Ectodermal cell (in vitro differentiated cells): Measurements from ENCODE around the gene OTOG. TPM values are rescaled to one million over a fixed set of nuclear protein-coding genes. Genes with fewer than 3 reads are reported as not detected.

Experiments used
- H3K27ac ChIP-seq: 2 replicates; pipeline ENCODE4 v1.7.0; 2013; ENCODE audit warnings: mild to moderate bottlenecking, low read depth, low read length; ENCODE audit not compliant: insufficient read depth, poor library complexity, severe bottlenecking
- H3K27me3 ChIP-seq: 2 replicates; pipeline ENCODE4 v1.7.0; 2013; ENCODE audit warnings: mild to moderate bottlenecking, low read length; ENCODE audit not compliant: insufficient read depth, control insufficient read depth, poor library complexity, severe bottlenecking
- H3K36me3 ChIP-seq: one replicate; pipeline ENCODE4 v1.7.0; 2013; ENCODE audit warnings: low read length; ENCODE audit not compliant: control insufficient read depth, insufficient read depth
- H3K4me1 ChIP-seq: one replicate; pipeline ENCODE4 v1.7.0; 2013; ENCODE audit warnings: low read length; ENCODE audit not compliant: control insufficient read depth, insufficient read depth
- H3K4me3 ChIP-seq: 2 replicates; pipeline ENCODE4 v1.7.0; 2013; ENCODE audit warnings: low read depth, low read length, control low read depth; ENCODE audit not compliant: insufficient read depth
- H3K9me3 ChIP-seq: 2 replicates; pipeline ENCODE4 v1.7.0; 2013; ENCODE audit warnings: mild to moderate bottlenecking, low read length, moderate library complexity; ENCODE audit not compliant: control insufficient read depth
- WGBS, 2 experiments: methylation state at CpG; one replicate each; pipeline ENCODE4 v1.1.7; 2013; ENCODE audit warnings: missing lambda C conversion rate in 2 of 2; 5-methylcytosine and 5-hydroxymethylcytosine counted together
- polyA plus RNA-seq, 4 experiments: library from polyadenylated mRNA; stranded (reverse); fragments of 50-300 nt; gene quantifications; one replicate each; pipeline ENCODE4 v1.2.3, GENCODE V29; 2013

The OTOG gene, protein sequence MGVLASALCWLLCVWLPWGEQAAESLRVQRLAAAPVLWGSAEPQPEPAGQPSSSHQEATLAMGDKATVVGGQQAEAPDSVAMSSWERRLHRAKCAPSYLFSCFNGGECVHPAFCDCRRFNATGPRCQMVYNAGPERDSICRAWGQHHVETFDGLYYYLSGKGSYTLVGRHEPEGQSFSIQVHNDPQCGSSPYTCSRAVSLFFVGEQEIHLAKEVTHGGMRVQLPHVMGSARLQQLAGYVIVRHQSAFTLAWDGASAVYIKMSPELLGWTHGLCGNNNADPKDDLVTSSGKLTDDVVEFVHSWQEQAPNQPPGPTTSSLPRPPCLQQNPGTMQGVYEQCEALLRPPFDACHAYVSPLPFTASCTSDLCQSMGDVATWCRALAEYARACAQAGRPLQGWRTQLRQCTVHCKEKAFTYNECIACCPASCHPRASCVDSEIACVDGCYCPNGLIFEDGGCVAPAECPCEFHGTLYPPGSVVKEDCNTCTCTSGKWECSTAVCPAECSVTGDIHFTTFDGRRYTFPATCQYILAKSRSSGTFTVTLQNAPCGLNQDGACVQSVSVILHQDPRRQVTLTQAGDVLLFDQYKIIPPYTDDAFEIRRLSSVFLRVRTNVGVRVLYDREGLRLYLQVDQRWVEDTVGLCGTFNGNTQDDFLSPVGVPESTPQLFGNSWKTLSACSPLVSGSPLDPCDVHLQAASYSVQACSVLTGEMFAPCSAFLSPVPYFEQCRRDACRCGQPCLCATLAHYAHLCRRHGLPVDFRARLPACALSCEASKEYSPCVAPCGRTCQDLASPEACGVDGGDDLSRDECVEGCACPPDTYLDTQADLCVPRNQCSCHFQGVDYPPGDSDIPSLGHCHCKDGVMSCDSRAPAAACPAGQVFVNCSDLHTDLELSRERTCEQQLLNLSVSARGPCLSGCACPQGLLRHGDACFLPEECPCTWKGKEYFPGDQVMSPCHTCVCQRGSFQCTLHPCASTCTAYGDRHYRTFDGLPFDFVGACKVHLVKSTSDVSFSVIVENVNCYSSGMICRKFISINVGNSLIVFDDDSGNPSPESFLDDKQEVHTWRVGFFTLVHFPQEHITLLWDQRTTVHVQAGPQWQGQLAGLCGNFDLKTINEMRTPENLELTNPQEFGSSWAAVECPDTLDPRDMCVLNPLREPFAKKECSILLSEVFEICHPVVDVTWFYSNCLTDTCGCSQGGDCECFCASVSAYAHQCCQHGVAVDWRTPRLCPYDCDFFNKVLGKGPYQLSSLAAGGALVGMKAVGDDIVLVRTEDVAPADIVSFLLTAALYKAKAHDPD (N-terminal part only)
- 1.1 TPM for polyA plus RNA-seq (2013, experiment 1 of 4)
- polyA plus RNA-seq (2013, experiment 2 of 4) = 1.1 TPM
- polyA plus RNA-seq (2013, experiment 3 of 4) = 1.1 TPM
- polyA plus RNA-seq (2013, experiment 4 of 4) = 0.28 TPM

- Histone ChIP-seq H3K9me3 (no peaks in the 10 kb centered on the region), H3K36me3 (no peaks in the 10 kb centered on the region), H3K27me3 (peaks cover 24% of the 10 kb centered on the region), H3K4me3 (peak within 1 kb of the TSS; percentile 35), H3K4me1 (peaks cover 10% of the 10 kb centered on the region), H3K27ac (no peak within 1 kb of the TSS)
- WGBS, 2 experiments = 11% methylated on average over 20 of the region's 20 CpGs
Observed at GRCh38 chr11:17547051-17547577, at the start of gene OTOG. Gene OTOG (plus strand): TSS chr11:17547259. CDS start chr11:17547373, 114 bp downstream.

DNA sequence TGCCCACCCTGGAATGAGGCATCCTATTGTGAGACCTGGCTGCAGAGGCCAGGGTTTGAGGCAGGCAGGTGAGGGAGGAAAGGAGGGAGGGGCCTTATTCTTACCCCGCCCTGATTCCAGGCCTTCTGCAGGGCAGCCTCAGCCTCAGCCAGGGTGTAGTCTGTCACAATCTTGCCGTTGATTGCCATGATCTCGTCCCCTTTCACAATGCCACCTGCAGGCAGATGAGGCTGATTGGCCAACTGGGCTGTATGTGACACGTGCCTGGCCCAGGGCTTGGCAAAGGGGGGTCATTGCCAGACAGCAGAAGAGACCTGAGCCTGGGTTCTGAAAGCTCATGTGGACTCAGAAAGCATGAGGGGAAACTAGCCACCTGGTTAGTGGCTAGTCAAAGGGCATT, 49.0 kb upstream of the OTOG start:
- H3K27ac ChIP-seq = no peak overlapping the region
- WGBS, 2 experiments = 52 to 59% methylated on average over 4 of the region's 4 CpGs
- H3K4me1 ChIP-seq = no peaks in the 10 kb centered on the region
- no peak overlapping the region for H3K4me3 ChIP-seq
- H3K36me3 ChIP-seq = no peaks in the 10 kb centered on the region
- H3K27me3 ChIP-seq = no peaks in the 10 kb centered on the region
- no peaks in the 10 kb centered on the region for H3K9me3 ChIP-seq

DNA sequence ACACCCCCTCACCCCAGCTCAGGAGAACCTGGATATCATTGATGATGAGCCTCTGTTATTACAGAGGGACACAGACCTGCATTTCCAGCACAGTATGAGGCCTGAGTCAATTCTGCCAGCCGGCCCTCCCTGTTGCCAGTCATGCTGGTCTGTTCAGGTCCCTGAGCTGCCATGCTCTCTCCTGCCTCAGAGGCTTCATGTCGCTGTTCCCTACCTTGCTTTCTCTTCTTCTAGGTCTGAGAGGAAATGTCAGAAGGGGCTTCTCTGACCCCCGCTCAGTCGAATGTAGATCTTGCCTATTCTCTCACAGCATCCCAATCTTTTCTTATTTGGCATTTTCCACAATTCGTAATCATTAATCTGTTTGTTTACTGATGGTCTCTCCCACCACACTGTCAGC, 48.6 kb upstream of the OTOG start:
- no peaks in the 10 kb centered on the region for H3K27me3 ChIP-seq
- 65 to 67% methylated on average over 5 of the region's 5 CpGs for WGBS, 2 experiments
- H3K36me3 ChIP-seq = no peaks in the 10 kb centered on the region
- no peak overlapping the region for H3K27ac ChIP-seq
- no peaks in the 10 kb centered on the region for H3K4me1 ChIP-seq
- H3K9me3 ChIP-seq = no peaks in the 10 kb centered on the region
- no peak overlapping the region for H3K4me3 ChIP-seq

DNA sequence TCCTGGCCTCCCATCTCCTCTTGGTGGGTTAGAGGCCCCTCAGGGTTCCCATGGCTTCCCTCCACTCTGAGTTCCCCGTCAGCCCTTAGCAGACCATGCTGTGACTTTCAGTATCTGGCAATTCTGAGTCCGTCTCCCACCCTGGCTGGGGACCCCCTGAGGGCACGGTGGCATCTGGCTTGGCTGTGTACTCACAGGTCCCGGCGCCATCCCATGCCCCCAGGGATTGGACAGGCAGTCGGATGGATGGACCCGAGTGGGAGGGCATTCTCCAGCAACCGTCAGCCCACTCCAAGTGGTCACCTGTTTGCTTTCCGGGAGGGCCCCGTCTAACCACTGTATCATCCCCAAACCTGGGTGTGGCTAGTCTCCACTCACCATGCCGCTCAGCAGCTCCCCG, 46.4 kb upstream of the OTOG start:
- Histone ChIP-seq H3K4me3 (no peak overlapping the region), H3K36me3 (no peaks in the 10 kb centered on the region), H3K27ac (no peak overlapping the region), H3K27me3 (no peaks in the 10 kb centered on the region), H3K4me1 (no peaks in the 10 kb centered on the region), H3K9me3 (no peaks in the 10 kb centered on the region)
- 93 to 94% methylated on average over 12 of the region's 12 CpGs for WGBS, 2 experiments

- 95 to 96% methylated on average over 4 of the region's 4 CpGs for WGBS, 2 experiments
- no peaks in the 10 kb centered on the region for H3K9me3 ChIP-seq
- no peak overlapping the region for H3K27ac ChIP-seq
- H3K36me3 ChIP-seq = no peaks in the 10 kb centered on the region
- H3K4me3 ChIP-seq = no peak overlapping the region
- no peaks in the 10 kb centered on the region for H3K27me3 ChIP-seq
- H3K4me1 ChIP-seq = no peaks in the 10 kb centered on the region
Observed at GRCh38 chr11:17502630-17503029, 44.4 kb upstream of the OTOG start.

DNA sequence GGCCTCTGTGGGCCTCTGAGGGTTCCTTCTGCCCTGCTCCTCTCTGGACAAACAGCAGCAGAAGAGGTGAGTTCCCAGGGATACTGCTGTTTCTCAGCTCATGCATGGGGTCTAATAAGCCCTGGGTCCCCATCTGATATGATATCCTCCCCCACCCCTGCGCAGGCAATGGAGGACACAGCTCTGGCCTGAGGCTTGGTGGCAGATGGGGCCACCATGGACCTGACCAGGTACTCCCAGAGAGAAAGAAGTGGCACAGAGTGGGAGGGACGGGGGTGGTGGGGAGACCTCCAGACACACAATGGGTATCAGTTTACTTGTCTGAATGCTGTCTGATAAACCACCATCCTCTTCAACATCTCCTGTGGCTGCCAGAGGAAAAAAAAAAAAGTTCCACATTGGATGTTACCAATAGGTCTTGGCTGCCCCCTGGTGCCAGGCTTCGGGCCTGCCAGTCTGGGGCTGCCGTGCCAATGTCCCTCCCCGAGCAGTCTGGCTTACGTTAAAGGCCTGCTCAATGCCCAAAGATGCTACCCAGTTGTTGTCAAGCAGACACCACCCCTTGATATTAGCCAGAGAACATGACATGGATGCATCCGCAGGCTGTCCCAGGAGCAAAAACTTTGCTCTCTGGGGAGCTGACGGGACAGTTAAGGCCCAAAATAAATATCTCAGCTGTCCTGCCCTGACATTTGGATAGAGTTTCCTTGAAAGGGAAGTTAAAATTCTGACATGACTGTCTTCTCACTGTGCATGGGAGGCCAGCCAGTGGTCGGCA, 42.5 kb upstream of the OTOG start:
- no peaks in the 10 kb centered on the region for H3K4me1 ChIP-seq
- no peaks in the 10 kb centered on the region for H3K27me3 ChIP-seq
- H3K4me3 ChIP-seq = no peak overlapping the region
- 55 to 61% methylated on average over 9 of the region's 9 CpGs for WGBS, 2 experiments
- no peak overlapping the region for H3K27ac ChIP-seq
- no peaks in the 10 kb centered on the region for H3K9me3 ChIP-seq
- H3K36me3 ChIP-seq = no peaks in the 10 kb centered on the region

DNA sequence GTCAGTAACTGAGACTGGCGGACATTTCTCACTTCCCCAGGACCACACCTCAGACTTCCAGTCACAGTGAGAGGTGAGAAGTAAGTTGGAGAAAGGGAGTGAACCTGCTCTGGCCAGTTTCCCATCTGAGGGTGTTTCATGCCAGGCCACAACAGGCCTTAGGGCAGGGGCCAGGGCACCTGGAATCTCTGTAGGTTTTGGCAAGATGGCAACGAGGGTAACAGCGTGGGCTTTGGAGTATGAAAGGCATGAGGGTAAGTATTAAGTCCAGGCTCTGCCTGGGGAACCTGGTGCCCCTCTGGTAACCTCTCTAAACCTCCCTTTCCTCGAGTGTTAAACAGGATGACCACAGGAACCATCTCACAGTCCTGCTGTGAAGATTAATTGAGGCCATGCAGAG, 41.9 kb upstream of the OTOG start:
- no peaks in the 10 kb centered on the region for H3K27me3 ChIP-seq
- WGBS, 2 experiments = 81 to 87% methylated on average over 4 of the region's 4 CpGs
- no peak overlapping the region for H3K4me3 ChIP-seq
- no peaks in the 10 kb centered on the region for H3K36me3 ChIP-seq
- H3K9me3 ChIP-seq = no peaks in the 10 kb centered on the region
- no peaks in the 10 kb centered on the region for H3K4me1 ChIP-seq
- no peak overlapping the region for H3K27ac ChIP-seq

DNA sequence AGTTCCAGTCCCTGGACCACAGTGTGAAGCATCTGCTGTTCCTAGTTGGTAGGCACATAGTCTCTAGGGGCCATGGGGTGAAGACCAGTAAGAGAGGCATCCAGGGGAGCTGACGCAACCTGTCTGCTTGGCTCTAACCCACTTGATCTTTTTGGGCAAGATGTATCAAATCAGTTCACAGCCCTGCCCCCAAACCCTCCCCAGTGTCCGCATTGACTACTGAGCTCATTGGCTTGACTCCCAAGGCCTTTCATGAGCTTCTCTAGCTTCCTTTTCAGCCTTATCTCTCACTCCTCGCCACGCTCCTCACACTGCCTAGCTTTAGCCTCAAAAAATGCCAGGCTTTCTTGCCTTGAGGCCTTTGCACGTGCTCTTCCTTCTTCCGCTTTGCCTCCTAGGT, 40.7 kb upstream of the OTOG start:
- no peak overlapping the region for H3K27ac ChIP-seq
- WGBS, 2 experiments = 93% methylated on average over 6 of the region's 6 CpGs
- H3K9me3 ChIP-seq = no peaks in the 10 kb centered on the region
- no peaks in the 10 kb centered on the region for H3K36me3 ChIP-seq
- no peak overlapping the region for H3K4me3 ChIP-seq
- no peaks in the 10 kb centered on the region for H3K27me3 ChIP-seq
- H3K4me1 ChIP-seq = no peaks in the 10 kb centered on the region

DNA sequence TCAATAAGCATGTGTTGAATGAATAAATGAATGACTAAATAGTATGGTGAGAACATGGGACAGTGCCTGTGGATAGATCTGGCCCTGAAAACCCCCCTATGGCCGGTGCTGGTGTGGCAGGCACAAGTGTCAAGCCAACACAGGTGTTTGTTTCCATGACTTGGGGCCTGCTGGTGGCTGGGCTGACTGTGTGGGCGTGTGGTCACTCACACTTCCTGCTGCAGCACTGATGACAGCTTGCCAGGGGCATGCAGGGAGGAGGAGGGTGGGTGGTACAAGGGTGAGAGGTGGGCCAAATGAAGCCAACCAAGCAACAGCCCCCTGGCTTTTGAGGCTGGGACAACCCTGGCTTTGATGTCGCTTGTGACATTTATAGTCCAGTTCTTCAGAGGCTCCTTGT, 40.1 kb upstream of the OTOG start:
- H3K27me3 ChIP-seq = no peaks in the 10 kb centered on the region
- H3K9me3 ChIP-seq = no peaks in the 10 kb centered on the region
- 79 to 84% methylated on average over 3 of the region's 3 CpGs for WGBS, 2 experiments
- no peaks in the 10 kb centered on the region for H3K4me1 ChIP-seq
- H3K4me3 ChIP-seq = no peak overlapping the region
- no peaks in the 10 kb centered on the region for H3K36me3 ChIP-seq
- H3K27ac ChIP-seq = no peak overlapping the region
